ENCODE measurements around the gene UBE2J2. TPM values are rescaled to one million over a fixed set of nuclear protein-coding genes. Genes with fewer than 3 reads are reported as not detected.

Gene UBE2J2
- polyA plus RNA-seq, 2 of the 4 experiments (the other 2 are of a cell fraction), result 21.2 to 36.2 TPM

DNA sequence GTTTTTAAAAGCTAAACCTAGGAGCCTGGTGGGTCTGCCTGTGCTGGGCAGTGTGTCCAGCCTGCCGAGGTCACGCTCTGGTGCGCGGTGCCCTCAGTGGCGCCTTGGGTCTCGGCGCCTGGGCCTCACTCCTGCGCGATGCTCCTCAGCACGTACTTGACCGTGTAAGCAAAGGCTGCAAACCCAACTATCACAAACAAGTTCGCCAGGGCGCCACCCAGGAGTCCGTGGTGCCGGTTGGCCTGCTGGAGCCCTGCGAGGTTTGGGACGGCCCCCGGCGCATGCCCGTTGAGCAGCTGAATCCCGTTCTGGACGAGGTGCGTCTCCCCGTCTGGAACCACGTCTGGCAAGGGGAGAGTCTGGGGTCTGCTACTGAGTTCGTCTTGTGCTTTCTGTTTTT is 18.6 kb downstream of the UBE2J2 start (continued):
- TF ChIP-seq RAD21 (conservative IDR thresholded peaks at IDR 0.05 in 1 of 2, IDR thresholded peaks at IDR 0.05 in 1 of 2) (no peak), ESRRA (IDR thresholded peaks at IDR 0.05; ENCODE audit: borderline replicate concordance, low read length) (no peak), JUN (IDR thresholded peaks at IDR 0.05) (no peak), FOSL2 (IDR thresholded peaks at IDR 0.05) (no peak), FOSL2 (CRISPR knock-in tag; IDR thresholded peaks at IDR 0.05) (no peak), POLR2A (IDR thresholded peaks at IDR 0.05; ENCODE audit: low read length) (no peak), ZC3H11A (IDR thresholded peaks at IDR 0.05) (no peak)

DNA sequence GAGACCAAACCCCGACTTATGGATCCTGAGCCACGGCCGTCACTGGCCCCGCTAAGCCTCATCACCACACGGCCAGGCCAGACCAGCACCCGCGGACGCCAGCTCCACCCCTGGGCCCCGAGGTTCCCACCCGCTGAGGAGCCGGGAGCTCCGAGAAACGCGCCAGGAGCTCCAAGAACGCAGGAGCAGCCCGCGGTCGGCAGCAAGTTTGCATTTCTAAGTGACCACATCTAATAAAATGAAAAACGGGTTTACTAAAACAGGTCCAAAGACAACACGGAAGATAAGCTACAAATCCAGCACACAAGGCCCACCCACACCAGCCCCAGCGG is 19.0 kb downstream of the UBE2J2 start:
- no peak for TF ChIP-seq ESRRA (IDR thresholded peaks at IDR 0.05; ENCODE audit: borderline replicate concordance, low read length)
- TF ChIP-seq RCOR1 (IDR thresholded peaks at IDR 0.05; ENCODE audit: low read depth, low read length), result no peak
- TF ChIP-seq JUN (IDR thresholded peaks at IDR 0.05), result no peak
- no peak for TF ChIP-seq HOXB5 (CRISPR knock-in tag; IDR thresholded peaks at IDR 0.05)
- TF ChIP-seq GATA3 (IDR thresholded peaks at IDR 0.05; ENCODE audit: borderline replicate concordance), result no peak
- no peak for TF ChIP-seq NFE2L2 (conservative IDR thresholded peaks at IDR 0.05; ENCODE audit: low read length)
- TF ChIP-seq ZNF302 (CRISPR knock-in tag; IDR thresholded peaks at IDR 0.05), result no peak
- TF ChIP-seq, protein P1, sequence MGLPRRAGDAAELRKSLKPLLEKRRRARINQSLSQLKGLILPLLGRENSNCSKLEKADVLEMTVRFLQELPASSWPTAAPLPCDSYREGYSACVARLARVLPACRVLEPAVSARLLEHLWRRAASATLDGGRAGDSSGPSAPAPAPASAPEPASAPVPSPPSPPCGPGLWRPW (IDR thresholded peaks at IDR 0.05), result no peak
- no peak for TF ChIP-seq CEBPB (IDR thresholded peaks at IDR 0.05)
- TF ChIP-seq RFX5 (IDR thresholded peaks at IDR 0.05), result no peak
- TF ChIP-seq, protein P2, sequence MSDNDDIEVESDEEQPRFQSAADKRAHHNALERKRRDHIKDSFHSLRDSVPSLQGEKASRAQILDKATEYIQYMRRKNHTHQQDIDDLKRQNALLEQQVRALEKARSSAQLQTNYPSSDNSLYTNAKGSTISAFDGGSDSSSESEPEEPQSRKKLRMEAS (IDR thresholded peaks at IDR 0.05), result no peak
- TF ChIP-seq POLR2A (IDR thresholded peaks at IDR 0.05; ENCODE audit: low read length), result no peak
- no peak for TF ChIP-seq NPAS2 (CRISPR knock-in tag; IDR thresholded peaks at IDR 0.05; ENCODE audit: borderline replicate concordance)
- no peak for TF ChIP-seq RAD21 (conservative IDR thresholded peaks at IDR 0.05 in 1 of 2, IDR thresholded peaks at IDR 0.05 in 1 of 2)
- TF ChIP-seq EHF (CRISPR knock-in tag; IDR thresholded peaks at IDR 0.05), result no peak
- TF ChIP-seq TP53 (CRISPR knock-in tag; IDR thresholded peaks at IDR 0.05), result no peak
- DNase-seq (ENCODE audit: low read depth in 1 of 2, low spot score in 1 of 2), result no peak
- 95% methylated on average over 17 of the region's 21 CpGs for WGBS (ENCODE audit: missing lambda C conversion rate)
- FAIRE-seq, result no peak
- no peak overlapping the region for H3K4me2 ChIP-seq
- H3K4me3 ChIP-seq, result no peak overlapping the region
- H3K9me3 ChIP-seq, result no peaks in the 10 kb centered on the region
- ChIA-PET POLR2A (no interaction called here), CTCF (interaction anchor here (0.8 to 1.7 kb wide), 3 partner anchors 11 to 133 kb away, joined by 3 read pairs; no protein-coding TSS in a partner anchor)
- ATAC-seq, result no peak
- no peaks in the 10 kb centered on the region for H3K4me1 ChIP-seq
- H3K27ac ChIP-seq, result no peak overlapping the region

DNA sequence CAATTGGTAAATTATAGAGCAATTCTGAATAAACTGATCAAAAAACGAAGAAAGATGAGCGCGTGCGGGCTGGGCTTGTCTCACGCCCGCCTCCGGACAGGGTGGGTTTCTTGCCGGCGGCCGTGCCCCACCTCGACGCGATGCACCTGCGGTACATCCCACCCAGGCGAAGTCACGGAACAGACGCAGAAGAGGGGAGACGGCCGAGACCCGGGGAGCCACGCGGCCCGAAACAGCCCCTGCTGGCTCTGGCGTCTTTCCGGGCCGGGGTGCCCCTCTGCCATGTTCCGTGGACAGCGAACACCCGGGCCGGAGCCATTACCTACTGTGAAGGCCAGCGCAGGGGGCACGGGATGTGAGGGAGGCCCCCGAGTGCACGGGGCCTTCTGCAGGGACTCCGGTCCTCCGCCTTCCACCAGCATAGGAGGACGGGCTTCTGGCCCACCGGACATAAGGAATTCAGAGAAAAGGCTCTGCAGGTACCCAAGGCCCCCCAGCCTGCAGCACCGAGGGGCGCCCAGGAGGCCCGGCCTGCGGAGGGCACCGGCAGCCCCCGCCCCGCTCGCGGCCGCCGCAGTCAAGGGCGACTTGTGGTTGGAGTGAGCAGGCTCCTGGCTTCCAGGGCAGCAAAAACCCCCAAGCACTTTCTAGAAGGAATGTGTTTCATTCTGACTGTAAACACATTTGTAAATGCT is 19.5 kb downstream of the UBE2J2 start:
- CTCF ChIA-PET, result interaction anchor here (0.8 to 1.7 kb wide), 3 partner anchors 10 to 133 kb away, joined by 3 read pairs; no protein-coding TSS in a partner anchor
- TF ChIP-seq ZSCAN20 (CRISPR knock-in tag; IDR thresholded peaks at IDR 0.05), result no peak
- TF ChIP-seq RARB (CRISPR knock-in tag; IDR thresholded peaks at IDR 0.05), result no peak
- TF ChIP-seq, protein P3, sequence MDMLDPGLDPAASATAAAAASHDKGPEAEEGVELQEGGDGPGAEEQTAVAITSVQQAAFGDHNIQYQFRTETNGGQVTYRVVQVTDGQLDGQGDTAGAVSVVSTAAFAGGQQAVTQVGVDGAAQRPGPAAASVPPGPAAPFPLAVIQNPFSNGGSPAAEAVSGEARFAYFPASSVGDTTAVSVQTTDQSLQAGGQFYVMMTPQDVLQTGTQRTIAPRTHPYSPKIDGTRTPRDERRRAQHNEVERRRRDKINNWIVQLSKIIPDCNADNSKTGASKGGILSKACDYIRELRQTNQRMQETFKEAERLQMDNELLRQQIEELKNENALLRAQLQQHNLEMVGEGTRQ (IDR thresholded peaks at IDR 0.05), result no peak
- TF ChIP-seq ZFP36 (IDR thresholded peaks at IDR 0.05; ENCODE audit: borderline replicate concordance, partially characterized antibody), result no peak
- no peak for TF ChIP-seq GATA3 (IDR thresholded peaks at IDR 0.05; ENCODE audit: borderline replicate concordance)
- WGBS (ENCODE audit: missing lambda C conversion rate), result 96% methylated on average over 37 of the region's 50 CpGs

More for the DNA sequence above, 19.5 kb downstream of the UBE2J2 start:
- FAIRE-seq, result no peak
- no peak for DNase-seq (ENCODE audit: low read depth in 1 of 2, low spot score in 1 of 2)
- Histone ChIP-seq H3K4me1 (no peaks in the 10 kb centered on the region), H3K9me3 (no peaks in the 10 kb centered on the region), H3K4me3 (no peak overlapping the region), H3K27ac (no peak overlapping the region), H3K4me2 (no peak overlapping the region)
- POLR2A ChIA-PET, result no interaction called here
- ATAC-seq, result no peak
